ENCODE measurements around the gene HYI.

GRCh38 chr1:43432907-43433306 is 20.8 kb downstream of the HYI start:
- TF ChIP-seq CTCF (IDR thresholded peaks at IDR 0.05) (no peak), POLR2A (IDR thresholded peaks at IDR 0.05) (no peak), POLR2AphosphoS5 (IDR thresholded peaks at IDR 0.05) (no peak)

Measured in prostate gland (tissue), 2 donors.